LHCN-M2 (cell line): ENCODE data around the gene NET1. TPM values are rescaled to one million over a fixed set of nuclear protein-coding genes. Genes with fewer than 3 reads are reported as not detected.
A peak's percentile ranks its signal among the peaks of the same experiment; 100 is the strongest.
"Not testable (repeated sequence)": the region's sequence is repeated elsewhere in the genome, so short reads cannot be mapped to it uniquely, and the experiment has no call there.

Experiments
- DNase-seq: peaks from one replicate; pipeline ENCODE4 v3.0.0-alpha.2; 2012; ENCODE audit warnings: low read depth
- total RNA-seq: library from RNA; depleted of rRNA; stranded (reverse); fragments of >200 nt; gene quantifications from 2 replicates; pipeline ENCODE4 v1.2.3, GENCODE V29; 2014

NET1 gene
- total RNA-seq, 1 experiment from 2014 or later = 56.2 TPM

- peak; percentile 36 for DNase-seq
Observed at GRCh38 chr10:5461914-5462840, 49.8 kb downstream of the NET1 start.

DNA sequence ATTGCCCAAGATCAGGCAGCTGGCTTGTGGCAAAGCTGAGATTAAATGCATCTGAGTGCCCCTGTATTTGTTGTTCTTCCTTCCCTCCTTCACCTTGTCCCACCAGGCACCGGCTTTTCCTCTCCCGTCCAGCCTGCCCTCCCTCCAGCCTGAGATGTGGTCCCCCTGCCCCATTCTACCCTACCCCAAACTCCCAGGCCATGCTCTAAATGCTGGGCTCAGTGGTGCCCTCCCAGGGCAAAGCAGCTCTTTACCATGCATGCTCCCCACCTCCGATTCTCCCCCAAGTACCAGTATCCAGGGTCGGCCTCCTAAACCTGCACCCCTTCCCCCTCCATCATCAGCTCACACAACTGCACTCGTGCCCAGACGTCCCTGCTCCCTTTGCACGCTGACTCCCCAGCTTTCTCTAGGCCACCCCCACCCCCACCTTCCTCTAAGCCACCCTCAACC is 50.5 kb downstream of the NET1 start:
- no peak for DNase-seq

DNA sequence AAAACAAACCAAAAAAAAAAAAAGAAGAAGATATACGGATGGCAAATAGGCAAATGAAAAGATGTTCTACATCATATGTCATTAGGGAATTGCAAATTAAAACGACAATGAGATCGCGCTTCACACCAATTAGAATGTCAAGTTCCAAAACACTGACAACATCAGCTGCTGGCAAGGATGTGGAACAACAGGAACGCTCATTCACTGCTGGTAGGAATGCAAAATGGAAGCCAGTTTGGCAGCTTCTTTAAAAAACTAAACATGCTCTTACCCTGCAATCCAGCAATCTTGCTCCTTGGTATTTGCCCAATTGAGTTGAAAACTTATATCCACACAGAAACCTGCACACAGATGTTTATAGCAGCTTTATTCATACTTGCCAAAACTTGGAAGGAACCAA is 52.2 kb downstream of the NET1 start:
- DNase-seq = no peak

DNA sequence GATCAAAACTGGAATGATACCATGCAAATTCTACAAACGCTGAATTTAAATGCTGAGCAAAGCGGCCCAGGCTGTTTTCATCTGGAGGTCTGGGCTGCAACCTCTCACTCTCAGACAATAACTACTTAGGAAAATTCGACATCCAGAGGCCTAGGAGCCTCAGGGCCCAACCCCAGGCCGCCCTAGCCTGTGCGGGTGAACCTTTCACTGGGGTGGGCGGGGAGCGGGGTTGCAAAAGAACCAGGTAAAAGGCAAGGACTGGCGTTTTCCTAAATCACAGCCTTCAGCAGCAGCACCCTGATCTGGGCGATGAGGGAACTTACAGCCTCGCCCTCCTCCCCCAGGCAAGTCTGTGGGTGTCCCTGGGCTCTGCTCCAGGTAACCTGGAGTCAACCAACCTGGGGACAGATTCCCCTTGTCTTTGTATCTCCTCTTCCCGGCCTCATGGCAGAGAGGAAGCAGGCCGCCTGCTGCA is 53.7 kb downstream of the NET1 start:
- DNase-seq = no peak

- DNase-seq = no peak
Observed at GRCh38 chr10:5466451-5467206, 54.3 kb downstream of the NET1 start.

DNA sequence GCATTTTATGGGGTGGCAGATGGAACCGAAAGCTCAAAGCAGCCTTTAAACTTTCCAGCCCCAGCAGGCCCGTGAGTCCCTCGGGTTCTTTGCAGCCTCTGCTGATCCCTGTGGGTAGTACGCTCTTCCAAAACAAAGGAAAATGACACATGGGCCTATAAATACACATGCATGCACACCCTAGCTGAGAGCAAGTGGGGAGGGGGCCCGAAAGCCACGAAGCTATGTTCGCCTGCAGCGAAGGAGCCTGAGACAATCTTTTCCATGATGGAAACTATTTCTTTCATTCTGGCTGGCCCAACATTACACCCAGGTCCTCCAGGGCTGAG is 54.8 kb downstream of the NET1 start:
- no peak for DNase-seq

DNA sequence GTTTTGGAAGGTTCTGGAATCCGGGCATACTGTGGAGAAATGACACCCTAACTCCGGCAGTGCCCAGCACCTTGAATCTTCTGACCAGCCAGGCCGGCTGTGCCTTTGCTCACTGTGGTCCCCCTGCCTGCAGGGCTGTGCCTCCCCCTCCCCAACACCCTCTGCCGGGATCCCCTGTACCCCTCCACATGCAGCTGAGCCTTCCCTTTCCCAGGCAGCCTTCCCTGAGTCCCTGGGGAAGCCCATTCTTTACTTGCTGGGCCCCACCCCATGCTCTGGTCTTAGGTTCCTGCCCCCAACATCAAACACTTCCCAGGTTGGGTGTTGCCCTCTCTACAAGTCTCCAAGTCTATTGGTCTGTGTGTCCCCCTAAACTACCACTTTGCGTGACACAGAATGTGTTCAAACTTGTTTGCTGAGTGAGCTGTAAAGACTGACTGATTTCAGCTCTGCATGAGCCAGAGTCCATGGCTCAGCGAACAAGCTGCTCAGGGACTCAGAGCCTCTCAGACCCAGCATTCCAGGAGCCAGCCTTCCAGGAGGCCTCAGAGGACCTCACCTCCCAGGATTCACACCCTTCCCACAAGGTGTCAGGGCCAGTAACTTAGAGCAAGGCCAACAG is 55.4 kb downstream of the NET1 start:
- DNase-seq = no peak

GRCh38 chr10:5468262-5469106 is 56.1 kb downstream of the NET1 start:
- DNase-seq = no peak

GRCh38 chr10:5469353-5470061 is 57.1 kb downstream of the NET1 start:
- DNase-seq = no peak

DNA sequence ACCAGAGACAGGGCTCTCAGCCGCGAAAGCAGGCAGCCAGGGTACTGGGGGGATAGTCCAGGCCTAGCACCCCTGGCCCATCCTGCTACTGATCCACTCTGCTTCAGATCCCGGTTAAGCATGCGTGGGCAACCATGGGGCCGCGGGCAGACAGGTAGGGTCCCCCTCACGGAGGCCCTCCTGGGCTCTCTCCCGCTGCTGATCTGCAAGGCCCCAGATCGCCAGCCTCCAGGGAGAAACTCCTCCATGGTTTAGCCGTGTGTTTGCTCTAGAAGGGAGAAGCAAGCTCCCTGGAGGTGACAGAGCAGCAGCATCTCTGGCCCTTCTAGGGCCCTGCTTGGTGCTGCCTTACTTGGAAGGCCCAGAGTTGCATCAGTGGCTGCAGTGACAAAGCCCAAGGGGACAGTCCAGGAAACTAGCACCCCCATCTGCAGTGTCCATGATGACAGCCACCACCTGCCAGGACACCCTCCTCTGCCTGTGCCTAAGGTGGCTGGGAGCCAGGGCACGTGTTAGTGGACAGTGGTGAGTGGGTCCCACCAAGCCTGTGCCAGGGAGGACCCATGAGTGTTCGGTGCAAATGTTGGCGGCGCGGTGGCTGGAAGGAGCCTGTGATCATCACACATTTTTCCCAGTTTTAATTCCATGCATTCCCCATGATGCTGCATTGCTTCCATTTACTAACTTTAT is 57.9 kb downstream of the NET1 start:
- DNase-seq = no peak

DNA sequence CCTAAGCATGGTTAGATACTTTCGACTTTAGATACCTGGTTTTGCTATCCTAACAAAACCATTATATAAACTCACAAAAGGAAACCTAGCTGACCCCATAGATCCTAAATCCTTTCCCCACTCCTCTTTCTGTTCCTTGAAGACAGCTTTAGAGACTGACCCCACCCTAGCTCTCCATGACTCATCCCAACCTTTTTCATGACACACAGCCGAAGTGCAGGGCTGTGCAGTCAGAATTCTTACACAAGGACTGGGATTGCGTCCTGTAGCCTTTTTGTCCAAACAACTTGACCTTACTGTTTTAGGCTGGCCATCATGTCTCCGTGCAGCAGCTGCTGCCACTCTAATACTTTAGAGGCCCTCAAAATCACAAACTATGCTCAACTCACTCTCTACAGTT is 62.3 kb downstream of the NET1 start:
- DNase-seq = peak; percentile 47

GRCh38 chr10:5475088-5475487 is 62.7 kb downstream of the NET1 start:
- DNase-seq = not testable (repeated sequence)

- not testable (repeated sequence) for DNase-seq
Observed at GRCh38 chr10:5475974-5476807, 63.8 kb downstream of the NET1 start.

GRCh38 chr10:5476918-5477525 is 64.7 kb downstream of the NET1 start:
- DNase-seq = peak; percentile 34

- DNase-seq = no peak
Observed at GRCh38 chr10:5477948-5478693, 65.8 kb downstream of the NET1 start.

DNA sequence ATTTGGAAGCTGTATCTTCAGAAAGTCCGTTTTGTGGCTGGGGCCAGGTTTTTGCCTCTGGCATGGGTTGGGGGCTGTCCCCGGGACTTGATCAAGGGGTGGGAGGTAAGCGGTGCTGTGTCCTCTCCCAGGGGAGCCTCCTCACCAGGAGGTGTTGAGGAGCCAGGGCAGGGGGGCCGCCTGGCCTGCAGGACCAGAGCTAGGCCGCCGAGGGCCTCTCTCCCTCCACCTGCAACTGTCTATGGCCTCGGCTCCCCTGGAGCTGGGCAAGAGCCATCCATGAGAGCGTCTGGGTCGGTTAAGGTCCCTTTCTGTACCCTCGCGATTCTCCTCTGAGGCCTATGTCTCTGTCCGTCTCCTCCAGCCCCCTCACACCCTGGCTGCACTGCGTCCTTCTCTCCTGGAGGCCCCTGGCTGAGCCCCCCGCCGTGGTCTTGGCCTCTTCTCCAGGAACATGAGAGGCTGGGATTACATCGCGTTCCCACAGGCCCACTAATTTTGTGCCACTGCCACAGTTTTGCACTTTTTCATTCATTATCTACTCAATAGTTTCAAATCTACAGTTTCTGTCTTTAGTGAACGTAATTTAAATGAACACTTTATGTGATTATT is 66.4 kb downstream of the NET1 start:
- no peak for DNase-seq

GRCh38 chr10:5479481-5480161 is 67.3 kb downstream of the NET1 start:
- DNase-seq = no peak
